Lung (tissue), 12 donors: Measurements from ENCODE around the gene RPL13A. TPM values are rescaled to one million over a fixed set of nuclear protein-coding genes. Genes with fewer than 3 reads are reported as not detected.

Source experiments
- ATAC-seq: fragments of 200-7000 bp; cut with Tn5 transposase; one replicate; pipeline ENCODE4 v1.9.1; 2020; ENCODE audit warnings: moderate number of reproducible peaks; ENCODE audit not compliant: insufficient read depth, low FRiP score
- DNase-seq, 3 donors: peaks; one replicate each; pipeline ENCODE4 v3.0.0-alpha.2; 2013 to 2017
- H3K27ac ChIP-seq, 2 donors: one replicate each; pipeline ENCODE4 v1.5.1; 2013; ENCODE audit warnings: mild to moderate bottlenecking in 2 of 2, moderate library complexity in 2 of 2, control low read depth in 1 of 2, inconsistent platforms in 1 of 2, low read depth in 1 of 2, low read length in 1 of 2
- H3K27me3 ChIP-seq, 3 donors: one replicate each; pipeline ENCODE4 v1.5.1; 2013; ENCODE audit warnings: low read length in 2 of 3; ENCODE audit not compliant: control insufficient read depth in 3 of 3, insufficient read depth in 3 of 3
- H3K36me3 ChIP-seq, 4 donors: one replicate each; pipeline ENCODE4 v1.5.1; 2013; ENCODE audit warnings: low read length in 4 of 4, mild to moderate bottlenecking in 1 of 4, moderate library complexity in 1 of 4; ENCODE audit not compliant: control insufficient read depth in 4 of 4, insufficient read depth in 4 of 4
- H3K4me1 ChIP-seq, 5 donors: one replicate each; pipeline ENCODE4 v1.5.1; 2013; ENCODE audit warnings: low read length in 5 of 5, mild to moderate bottlenecking in 2 of 5, moderate library complexity in 1 of 5; ENCODE audit not compliant: control insufficient read depth in 5 of 5, insufficient read depth in 5 of 5
- H3K4me3 ChIP-seq: one replicate; pipeline ENCODE4 v1.5.1; 2013; ENCODE audit warnings: mild to moderate bottlenecking, control low read depth, moderate library complexity
- H3K9ac ChIP-seq, 2 donors: one replicate each; pipeline ENCODE4 v1.5.1; 2013; ENCODE audit warnings: low read length in 2 of 2, control low read depth in 1 of 2; ENCODE audit not compliant: insufficient read depth in 1 of 2
- H3K9me3 ChIP-seq, 4 donors: one replicate each; pipeline ENCODE4 v1.5.1; 2013; ENCODE audit warnings: low read length in 3 of 4, mild to moderate bottlenecking in 1 of 4, moderate library complexity in 1 of 4; ENCODE audit not compliant: control insufficient read depth in 4 of 4, insufficient read depth in 3 of 4
- WGBS, 2 donors: extraction: QIAGEN DNeasy Blood & Tissue Kit; methylation state at CpG; one replicate each; pipeline ENCODE4 v1.1.7; 2013; 5-methylcytosine and 5-hydroxymethylcytosine counted together
- polyA plus RNA-seq, 2 donors: library from polyadenylated mRNA; stranded (reverse); fragments of 200-250 nt; gene quantifications; one replicate each; pipeline ENCODE4 v1.2.1, GENCODE V29; 2013
- total RNA-seq, 2 donors: library from RNA; depleted of rRNA in 1 of 2; stranded (reverse); fragments of >200 nt in 1 of 2; gene quantifications; one replicate each; pipeline ENCODE4 v1.2.1, GENCODE V29; 2014 to 2021
- TF ChIP-seq, protein P1 (sequence below): IDR thresholded peaks from 2 replicates; pipeline ENCODE4 v1.5.1; 2012; ENCODE audit warnings: mild to moderate bottlenecking; ENCODE audit errors: control extremely low read depth, extremely low read depth
- donor health status: control.
- donor health status: control.
- donor health status: Bipolar disorder and iron deficiency.
- donor health status: healthy.
- donor health status: DM: yes; HTN: yes; CAD: no.

The RPL13A gene
- total and polyA plus RNA-seq, 4 donors, result 1,499 to 2,816 (median 2,481) TPM

DNA sequence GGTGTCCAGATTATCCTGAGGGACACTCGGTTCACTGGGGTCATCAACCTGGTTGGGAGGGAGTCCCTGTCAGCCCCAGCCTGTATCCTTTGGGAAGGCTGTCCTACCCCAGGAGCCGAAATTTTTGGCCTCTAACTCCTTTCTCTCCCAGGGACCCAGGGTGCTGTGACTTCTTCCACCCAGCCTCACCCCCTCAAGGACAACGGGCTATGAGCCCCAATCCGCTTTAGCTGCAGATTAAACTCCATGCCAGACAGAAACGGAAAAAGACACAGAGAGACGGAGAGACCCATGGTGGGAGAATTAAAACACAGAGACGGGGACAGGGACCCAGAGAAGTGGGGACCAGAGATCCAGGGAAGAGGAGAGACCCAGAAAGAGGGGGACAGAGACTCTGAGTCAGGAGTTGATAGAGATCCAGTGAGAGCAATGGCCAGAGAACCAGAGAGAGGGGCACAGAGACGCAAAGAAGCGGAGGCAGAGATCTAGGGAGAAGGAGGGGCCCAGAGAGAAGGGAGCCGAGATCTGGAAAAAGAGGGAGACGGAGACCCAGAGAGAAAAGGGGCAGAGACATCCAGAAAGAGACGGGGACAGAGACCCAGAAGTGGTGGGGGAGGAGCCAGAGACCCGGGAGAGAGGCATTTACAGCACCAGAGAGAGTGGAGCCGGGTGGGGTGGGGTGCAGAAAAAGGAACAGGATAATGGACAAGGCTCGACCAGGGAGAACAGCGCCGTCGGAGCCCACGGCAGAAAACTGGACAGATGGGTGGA, 46.8 kb upstream of the RPL13A start:
- no peak overlapping the region for H3K9ac ChIP-seq
- H3K4me1 ChIP-seq, result peaks cover 0 to 5% (median 0%) of the 10 kb centered on the region in 5 donors
- no peaks in the 10 kb centered on the region for H3K36me3 ChIP-seq
- H3K27ac ChIP-seq, result no peak overlapping the region
- TF ChIP-seq, protein P1, sequence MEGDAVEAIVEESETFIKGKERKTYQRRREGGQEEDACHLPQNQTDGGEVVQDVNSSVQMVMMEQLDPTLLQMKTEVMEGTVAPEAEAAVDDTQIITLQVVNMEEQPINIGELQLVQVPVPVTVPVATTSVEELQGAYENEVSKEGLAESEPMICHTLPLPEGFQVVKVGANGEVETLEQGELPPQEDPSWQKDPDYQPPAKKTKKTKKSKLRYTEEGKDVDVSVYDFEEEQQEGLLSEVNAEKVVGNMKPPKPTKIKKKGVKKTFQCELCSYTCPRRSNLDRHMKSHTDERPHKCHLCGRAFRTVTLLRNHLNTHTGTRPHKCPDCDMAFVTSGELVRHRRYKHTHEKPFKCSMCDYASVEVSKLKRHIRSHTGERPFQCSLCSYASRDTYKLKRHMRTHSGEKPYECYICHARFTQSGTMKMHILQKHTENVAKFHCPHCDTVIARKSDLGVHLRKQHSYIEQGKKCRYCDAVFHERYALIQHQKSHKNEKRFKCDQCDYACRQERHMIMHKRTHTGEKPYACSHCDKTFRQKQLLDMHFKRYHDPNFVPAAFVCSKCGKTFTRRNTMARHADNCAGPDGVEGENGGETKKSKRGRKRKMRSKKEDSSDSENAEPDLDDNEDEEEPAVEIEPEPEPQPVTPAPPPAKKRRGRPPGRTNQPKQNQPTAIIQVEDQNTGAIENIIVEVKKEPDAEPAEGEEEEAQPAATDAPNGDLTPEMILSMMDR, result no peak
- DNase-seq (no peak), ATAC-seq (no peak)
- peaks cover 0 to 3% (median 0%) of the 10 kb centered on the region in 4 donors for H3K9me3 ChIP-seq
- H3K4me3 ChIP-seq, result no peak overlapping the region
- peaks cover 0 to 68% (median 63%) of the 10 kb centered on the region in 3 donors for H3K27me3 ChIP-seq
- 33 to 38% methylated on average over 19 of the region's 19 CpGs for WGBS, 2 donors

DNA sequence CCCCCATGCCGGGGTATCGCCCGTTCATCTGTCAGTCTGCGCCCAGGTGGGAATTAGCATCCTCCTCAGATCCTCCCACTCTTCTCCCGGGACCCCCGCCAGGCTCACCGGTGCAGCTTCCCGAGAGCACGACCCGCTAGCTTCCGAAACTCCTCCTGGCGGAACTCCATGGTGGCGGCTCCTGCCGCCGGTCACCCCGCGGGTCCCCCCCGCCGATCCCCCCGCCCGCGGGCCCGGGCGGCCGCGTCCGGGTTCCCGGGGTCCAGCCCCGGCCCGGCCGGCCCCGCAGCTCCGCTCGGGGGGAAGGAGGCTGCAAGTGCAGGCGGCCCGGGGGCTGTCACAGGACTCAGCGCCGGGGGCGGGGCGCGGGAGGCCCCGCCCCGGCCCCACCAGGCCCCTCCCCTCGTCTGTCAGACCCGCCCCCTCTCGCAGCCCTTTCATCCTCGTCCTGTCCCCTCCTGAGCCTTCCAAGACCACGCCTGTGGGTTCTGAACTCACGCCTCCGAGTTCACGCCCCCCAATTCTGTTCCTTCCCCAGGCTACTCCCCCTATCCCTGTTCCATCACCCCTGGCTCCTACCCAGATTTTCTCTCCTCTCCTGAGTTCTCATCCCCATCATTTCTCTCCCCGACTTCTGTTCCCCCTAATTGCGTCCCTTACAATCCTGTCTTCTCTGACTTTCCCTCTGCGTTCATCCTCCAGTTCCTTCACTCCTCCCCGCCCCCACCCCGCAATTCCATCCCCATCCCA, 46.0 kb upstream of the RPL13A start, which contains the start of gene SLC17A7:
Gene SLC17A7 (minus strand): TSS at position 318 of the 750 bp plus-strand sequence. CDS start 148 bp downstream, at position 170.
- Histone ChIP-seq H3K4me3 (no peak within 1 kb of the TSS), H3K4me1 (peaks cover 0 to 5% (median 0%) of the 10 kb centered on the region in 5 donors), H3K9me3 (peaks cover 0 to under 1% (median 0%) of the 10 kb centered on the region in 4 donors), H3K27me3 (peaks cover 0 to 61% (median 56%) of the 10 kb centered on the region in 3 donors), H3K27ac (no peak within 1 kb of the TSS), H3K9ac (no peak within 1 kb of the TSS), H3K36me3 (peaks cover 0 to 2% (median 0%) of the 10 kb centered on the region in 4 donors)
- WGBS, 2 donors, result 3 to 7% methylated on average over 28 to 56 of the region's 56 CpGs
- TF ChIP-seq, protein P1, result no peak
- DNase-seq (no peak), ATAC-seq (no peak)

DNA sequence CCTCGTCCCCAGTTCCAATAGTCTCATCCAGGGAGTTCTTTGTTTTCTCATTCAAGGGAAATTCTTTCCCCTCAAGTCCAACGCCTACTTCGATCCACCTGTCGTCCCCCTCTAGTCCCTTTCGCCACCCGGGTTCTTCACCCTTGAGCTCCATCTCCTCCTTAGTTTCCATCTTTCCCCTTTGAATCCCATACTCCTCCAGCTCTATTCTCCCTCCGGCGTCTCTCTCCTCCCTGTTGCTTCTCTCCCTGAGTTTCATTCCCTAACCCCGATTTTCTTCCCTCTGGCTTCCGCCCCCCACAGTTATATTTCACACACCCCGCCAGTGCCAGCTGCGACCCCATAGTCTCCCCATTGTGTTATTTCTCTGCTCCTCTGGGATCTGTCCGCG, 45.5 kb upstream of the RPL13A start:
- ATAC-seq (no peak), DNase-seq (no peak)
- Histone ChIP-seq H3K27ac (no peak overlapping the region), H3K27me3 (peaks cover 0 to 55% (median 50%) of the 10 kb centered on the region in 3 donors), H3K9me3 (no peaks in the 10 kb centered on the region), H3K9ac (no peak overlapping the region), H3K4me3 (no peak overlapping the region), H3K4me1 (peaks cover 0 to 3% (median 0%) of the 10 kb centered on the region in 5 donors), H3K36me3 (peaks cover 0 to 6% (median 1%) of the 10 kb centered on the region in 4 donors)
- TF ChIP-seq, protein P1, result no peak
- 23 to 32% methylated on average over 14 of the region's 14 CpGs for whole genome bisulfite sequencing, 2 donors
